ENCODE results near the gene CLDN19.
"Not testable (repeated sequence)": the region's sequence is repeated elsewhere in the genome, so short reads cannot be mapped to it uniquely, and the experiment has no call there.

CLDN19 gene

DNA sequence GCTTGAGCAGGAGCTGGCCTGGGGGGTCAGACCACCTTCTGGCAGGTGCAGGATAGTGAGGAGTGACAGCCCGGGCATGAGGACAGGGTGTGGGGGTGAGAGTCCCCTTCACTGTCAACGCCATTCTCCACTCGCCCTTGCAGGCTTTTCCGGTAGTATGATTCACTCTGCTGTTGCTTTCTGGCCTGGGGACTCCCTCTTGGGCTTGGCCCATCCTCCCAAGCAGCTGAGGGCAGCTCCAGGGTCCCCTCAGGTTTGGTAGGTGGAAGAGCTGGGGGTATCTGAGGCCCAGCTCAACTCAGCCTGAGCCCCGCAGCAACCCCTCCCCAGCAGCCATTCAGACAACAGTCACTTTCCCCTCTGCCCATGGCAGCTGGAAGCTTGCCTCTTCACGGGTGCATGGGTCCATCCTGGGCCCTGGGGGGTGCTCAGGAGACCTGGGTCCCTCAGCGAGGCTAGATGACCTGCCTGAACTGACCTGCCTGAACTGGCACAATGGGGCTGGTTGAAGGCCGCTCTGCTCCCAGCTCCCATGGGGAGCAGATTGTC lies 1.3 kb downstream of the CLDN19 start:
- DNase-seq (ENCODE audit: low read depth in 3 of 3): no peak

DNA sequence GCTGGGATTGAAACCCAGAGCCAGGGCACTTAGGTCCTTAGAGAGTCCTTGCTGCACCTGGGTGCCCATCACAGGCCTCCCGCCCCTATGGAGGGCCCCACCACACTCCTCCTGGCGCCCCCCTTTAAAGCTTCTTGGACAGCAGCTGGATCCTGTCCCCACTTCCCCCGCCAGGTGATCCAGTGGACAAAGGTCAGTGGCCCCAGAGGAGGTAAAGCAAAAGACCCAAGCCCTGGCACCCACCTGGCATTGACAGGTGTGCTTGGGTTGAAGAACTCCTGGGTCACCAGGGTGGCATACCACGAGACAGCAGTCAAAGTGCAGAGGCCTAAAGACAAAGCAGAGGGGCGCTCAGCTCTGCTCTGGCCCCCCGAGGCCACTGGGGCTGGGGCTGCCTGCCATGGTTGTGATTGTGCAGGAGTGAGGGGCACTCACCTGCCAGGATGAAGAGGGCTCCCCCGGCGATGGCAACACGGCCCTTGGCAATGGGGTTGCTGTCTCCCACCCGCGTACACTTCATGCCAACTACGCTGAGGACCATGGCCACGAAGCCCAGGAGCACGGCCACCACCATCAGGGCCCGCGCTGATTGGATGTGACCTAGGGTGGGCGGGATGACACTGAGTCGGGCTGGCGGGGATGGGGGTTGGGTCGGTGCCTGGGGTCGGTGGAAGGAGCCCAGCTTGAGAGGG lies 1.9 kb downstream of the CLDN19 start:
- no peak for DNase-seq (ENCODE audit: low read depth in 3 of 3)

DNA sequence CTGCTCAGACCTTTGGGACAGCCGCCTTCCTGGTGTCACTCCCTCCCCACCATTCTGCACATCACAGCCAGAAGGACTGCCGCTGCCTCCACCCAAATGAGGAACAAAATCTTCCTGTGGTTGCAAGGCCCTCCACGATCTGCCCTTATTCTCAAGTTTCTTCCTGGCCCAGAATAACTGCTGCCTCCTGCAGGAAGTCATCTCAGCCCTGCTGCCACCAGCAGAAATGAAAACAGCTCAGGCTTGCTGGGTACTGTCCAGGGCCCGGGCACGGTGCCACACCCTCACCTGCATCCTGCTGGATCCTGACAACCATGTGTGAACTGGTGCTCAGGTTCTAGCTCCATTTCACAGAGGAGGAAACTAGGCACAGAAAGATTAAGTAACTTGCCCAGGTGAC lies 2.8 kb downstream of the CLDN19 start:
- DNase-seq (ENCODE audit: low read depth in 3 of 3): no peak

DNA sequence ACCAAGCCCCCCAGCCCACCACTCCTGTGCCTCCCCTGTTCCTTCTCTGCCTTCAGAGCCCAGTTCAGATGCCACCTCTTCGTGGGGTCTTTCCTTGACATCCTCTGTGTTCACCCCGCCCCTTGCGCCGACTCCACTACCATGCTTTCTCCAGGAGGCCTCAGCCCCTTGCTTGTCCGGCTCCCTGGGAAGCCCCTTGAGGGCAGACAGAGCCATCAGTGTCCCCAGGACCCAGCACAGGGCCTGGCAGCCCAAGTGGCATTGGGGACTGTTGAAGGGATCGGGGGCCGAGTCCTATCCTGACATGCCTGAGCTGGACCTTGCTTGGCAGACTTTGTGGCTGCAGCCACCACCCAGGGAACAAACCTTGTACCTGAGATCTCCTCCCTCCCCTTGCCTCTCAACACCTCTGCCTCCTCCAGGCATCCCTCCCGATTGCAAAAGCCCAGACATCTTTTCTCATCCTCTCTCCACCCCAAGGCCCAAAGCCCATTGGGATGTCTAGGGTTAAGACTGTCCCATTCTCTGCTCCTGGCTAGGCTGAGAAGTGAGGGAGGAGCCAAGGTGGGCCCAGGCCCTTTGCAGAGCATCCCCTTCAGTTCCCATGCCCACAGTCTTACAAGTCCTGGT lies 3.4 kb downstream of the CLDN19 start:
- no peak for DNase-seq (ENCODE audit: low read depth in 3 of 3)

DNA sequence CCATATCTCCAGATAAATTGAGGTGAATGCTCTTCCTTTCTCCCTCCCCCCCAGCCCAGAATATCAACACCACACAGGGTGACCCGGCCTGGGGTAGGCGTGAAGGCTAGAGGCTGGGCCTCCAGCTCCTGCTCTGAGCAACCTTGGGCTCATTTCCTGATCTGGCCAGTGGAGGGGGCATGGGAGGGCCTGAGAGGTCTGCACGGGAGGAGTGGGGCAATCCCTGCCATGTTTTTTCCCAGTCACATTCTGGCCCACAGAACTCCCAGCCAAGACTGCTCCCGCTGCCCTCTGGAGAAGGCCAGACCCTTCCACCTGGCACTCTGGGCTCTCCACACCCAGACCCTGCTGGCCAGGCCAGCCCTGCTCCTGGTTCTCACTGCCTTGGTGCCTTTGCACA lies 3.9 kb downstream of the CLDN19 start:
- no peak for DNase-seq (ENCODE audit: low read depth in 3 of 3)

DNA sequence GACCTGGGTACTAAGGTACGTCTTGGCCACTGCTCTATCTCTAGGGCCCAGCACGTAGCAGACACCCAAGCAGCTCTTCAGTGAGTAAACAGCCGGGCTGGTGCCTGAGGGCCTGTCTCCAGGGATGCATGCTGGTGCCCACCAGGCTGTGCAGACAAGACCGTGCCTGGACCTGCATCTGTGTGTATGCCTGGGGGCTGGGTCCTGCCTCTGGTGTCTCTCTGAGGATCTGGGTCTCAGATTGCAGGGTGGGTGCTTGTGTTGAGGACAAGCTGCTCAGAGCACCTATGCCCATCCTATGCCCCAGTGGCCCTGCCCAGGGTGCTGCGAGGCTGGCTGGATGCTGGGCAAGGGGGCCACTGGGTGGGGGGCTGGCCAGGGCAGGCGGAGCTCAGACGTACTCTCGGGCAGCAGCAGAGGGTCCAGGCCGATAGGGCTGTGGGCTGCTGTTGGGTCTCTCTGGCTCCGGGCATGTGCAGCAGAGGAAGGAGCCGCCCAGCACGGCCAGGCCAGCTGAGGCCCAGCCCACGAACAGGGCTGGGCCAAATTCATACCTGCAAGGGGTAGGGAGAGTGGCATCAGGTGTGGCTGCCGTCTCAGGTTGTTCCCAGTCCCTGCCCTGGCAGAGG lies 4.4 kb downstream of the CLDN19 start:
- no peak for DNase-seq (ENCODE audit: low read depth in 3 of 3)

DNA sequence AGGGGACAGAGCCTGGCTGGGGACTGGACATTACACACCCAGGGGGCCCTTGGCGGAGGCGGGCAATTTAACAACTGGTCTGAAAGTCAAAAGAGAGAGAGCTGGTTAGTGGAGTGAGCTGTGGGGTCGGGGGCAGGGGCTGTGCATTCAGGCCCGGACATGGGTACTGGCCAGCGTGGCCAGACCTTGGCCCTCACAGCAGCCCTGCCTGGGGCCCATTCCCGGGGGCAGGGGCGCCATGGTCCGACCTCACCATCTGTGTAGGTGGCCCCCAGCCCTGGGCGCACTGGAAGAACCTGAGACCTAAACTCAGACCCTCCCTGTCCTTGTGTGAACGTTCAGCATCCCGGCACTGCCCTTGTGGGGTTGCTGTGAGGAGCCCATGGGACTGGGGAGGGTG lies 5.0 kb downstream of the CLDN19 start:
- DNase-seq (ENCODE audit: low read depth in 3 of 3): no peak

DNA sequence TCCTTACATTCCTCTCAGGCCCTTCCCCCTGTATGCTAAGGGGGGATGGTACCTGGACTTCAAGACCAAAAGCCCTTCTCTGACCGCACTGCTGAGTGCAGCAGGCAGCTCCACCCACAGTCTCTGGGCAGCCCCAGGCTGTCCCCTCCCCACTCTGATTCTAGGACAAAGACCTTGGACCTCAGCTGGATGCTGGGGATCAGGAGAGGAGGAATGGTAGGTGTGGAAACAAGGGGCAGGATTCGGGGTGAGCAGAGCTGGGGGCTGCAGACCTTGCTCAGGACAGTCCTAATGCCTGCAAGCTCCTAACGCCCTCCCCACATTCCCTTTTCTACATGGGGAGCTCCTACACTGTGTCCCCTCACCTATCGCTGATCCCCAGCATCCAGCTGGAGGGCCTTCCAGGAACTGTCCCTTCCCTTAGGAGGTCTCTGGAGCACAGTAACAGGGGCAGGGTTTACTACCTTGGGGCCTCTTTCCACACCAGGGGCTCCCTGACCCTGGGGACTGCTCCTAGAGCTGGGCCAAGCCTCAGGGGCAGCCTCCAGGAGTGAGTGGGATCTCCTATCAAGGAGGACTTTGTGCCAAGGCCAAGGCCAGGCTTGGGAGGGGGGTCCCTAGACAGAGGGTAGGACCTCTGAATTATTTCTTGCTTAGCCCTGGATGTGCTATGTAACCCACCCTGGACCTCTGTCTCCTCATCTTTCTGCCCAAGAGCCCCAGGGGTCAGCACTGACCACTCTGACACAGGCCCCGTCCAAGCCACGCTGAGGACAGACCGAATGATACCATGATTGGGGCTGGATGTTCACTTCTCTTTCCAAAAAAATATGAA lies 5.6 kb downstream of the CLDN19 start:
- no peak for DNase-seq (ENCODE audit: low read depth in 3 of 3)

DNA sequence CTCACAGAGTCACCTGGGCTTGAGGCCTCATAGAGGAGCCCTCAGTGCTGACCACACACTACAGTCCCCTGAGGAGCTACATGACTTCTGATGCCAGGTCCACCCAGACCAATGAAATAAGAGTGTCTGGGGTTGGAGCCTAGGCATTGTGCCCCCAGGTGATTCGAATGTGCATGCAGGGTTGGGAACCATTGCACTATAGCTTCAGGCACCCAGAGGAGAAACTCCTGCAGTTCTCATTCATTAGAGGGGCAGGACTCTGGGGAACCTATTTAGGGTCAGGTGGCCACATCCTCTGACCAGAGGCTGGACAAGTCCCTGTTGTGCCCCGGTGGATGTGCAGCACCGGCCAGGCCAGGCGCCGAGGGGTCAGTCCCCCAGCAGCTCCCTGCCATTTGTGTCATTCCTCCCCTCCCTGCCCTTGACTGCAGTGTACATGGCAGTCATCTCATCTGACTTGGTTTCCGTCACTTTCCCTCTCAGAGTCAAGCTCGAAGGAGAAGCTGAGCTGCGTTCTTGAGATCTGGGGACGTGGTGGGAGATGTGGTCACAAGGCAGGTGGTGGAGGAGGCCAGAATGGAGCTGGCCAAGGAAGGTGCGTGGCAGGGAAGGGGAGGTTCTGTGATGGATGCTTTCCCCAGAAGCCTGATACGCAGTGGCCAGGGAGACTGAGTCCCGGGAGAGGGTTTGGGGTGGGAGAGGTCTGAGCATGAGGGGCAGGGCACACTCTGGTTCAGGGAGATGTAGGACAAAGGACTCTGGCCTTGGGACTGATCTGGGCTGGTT lies 6.4 kb downstream of the CLDN19 start:
- no peak for DNase-seq (ENCODE audit: low read depth in 3 of 3)

DNA sequence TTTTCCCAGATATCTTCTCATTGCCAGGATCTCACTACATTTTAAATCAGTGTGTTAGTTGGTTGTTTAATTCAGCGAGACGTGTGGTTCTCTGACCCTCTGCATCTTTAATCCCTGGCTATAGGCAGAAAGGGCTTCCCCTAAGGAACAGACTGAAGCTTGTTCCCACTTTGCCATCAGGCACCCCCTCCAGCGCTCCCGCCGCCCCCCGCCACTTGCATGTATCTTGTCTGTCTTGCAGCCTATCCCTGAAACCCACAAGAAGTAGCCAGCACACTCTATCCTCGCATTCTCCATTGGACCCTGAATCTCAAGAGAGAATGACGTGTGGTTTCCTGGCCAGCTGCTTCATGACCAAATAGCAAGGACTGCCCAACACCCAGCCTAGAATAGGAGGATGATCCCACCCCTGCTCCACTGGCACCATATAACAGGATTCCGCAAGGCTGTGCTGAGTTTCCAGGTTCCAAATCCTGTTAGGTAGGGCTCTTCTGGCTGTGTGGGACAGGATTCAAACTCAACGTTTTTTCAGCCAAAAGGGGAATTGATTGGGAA lies 7.8 kb downstream of the CLDN19 start:
- DNase-seq (ENCODE audit: low read depth in 3 of 3): no peak

DNA sequence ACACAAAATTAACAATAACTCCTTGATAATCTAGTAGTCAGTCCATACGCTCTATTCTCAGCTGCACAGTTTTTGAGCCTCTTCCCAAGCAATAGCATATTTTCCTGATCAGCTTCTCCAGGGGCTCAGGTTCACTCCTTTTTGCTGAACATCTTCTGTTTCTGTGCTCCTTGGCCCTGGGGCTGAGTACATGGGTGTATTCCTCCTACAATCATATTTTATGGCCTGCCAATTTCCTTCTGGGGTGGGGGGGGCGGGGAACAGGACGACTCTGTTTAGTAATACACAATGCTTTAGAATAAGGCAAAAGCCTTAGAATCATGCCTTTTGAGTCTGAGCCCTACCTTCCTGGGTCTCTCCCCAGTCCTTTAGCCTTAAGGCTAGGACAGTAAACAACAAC lies 8.5 kb downstream of the CLDN19 start:
- DNase-seq (ENCODE audit: low read depth in 3 of 3): no peak

DNA sequence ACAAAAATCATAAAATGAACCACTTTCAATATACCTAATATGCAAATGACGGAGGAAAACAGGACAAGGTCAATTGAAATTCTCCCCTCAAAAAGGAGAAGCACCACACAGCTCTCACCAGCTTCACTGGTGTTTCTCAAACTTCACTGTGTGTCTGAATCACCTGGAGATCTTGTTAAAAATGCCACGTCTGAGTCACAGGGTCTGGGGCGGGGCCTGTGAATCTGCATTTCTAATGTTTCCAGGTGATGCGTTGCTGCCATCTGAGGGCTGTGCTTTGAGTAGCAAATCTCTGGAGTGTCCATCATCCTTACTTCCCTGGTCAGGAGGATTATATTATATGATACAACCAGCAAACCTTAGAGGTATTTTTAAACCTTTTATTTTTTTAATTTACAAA lies 9.0 kb downstream of the CLDN19 start:
- peak; percentile 11 to 58 (median 52) for DNase-seq (ENCODE audit: low read depth in 3 of 3)

DNA sequence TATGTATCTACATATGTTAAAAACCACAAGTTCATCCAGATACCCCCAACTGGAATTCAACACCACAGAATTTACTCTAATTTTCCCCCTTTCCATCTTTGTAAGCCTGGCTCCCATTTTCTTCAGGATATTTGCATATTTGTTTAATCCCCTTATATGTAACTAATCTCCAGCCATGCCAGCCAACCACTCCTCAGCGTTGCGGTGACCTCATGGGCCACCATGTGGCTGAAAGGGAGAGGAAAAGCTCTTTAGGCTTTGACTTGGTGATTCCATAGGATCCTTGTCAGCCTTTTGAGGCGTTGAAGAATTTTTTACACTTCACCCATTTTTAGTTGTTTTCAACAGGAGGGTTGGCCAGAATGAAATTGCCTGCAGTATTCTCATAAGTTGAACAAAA lies 10.0 kb downstream of the CLDN19 start:
- DNase-seq (ENCODE audit: low read depth in 3 of 3): no peak

DNA sequence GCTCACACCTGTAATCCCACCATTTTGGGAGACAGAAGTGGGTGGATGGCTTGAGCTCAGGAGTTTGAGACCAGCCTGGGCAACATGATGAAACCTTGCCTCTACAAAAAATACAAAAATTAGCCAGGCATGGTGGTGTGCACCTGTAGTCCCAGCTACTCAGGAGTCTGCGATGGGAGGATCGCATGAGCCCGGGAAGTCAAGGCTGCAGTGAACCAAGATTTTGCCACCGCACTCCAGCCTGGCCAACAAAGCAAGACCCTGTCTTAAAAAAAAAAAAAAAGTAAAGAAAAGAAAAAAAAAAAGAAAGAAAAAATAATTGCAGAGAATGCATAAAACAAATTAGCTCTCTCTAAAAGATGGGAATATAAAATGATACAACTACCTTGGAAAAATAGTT lies 14.2 kb downstream of the CLDN19 start:
- not testable (repeated sequence) for DNase-seq (ENCODE audit: low read depth in 3 of 3)

DNA sequence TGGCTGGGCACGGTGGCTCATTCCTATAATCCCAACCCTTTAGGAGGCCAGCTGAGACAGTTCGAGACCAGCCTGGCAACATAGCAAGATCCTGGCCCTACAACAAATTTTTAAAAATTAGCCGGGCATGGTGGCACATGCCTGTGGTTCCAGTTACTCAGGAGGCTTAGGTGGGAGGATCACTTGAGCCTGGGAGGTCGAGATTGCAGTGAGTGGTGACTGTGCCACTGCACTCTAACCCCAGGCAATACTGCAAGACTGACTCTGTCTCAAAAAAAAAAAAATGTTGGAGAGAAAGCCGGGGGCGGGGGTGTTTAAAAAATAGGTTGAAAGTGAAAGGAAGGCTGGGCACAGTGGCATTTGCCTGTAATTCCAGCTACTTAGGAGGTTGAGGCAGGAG lies 16.5 kb downstream of the CLDN19 start:
- no peak for DNase-seq (ENCODE audit: low read depth in 3 of 3)

DNA sequence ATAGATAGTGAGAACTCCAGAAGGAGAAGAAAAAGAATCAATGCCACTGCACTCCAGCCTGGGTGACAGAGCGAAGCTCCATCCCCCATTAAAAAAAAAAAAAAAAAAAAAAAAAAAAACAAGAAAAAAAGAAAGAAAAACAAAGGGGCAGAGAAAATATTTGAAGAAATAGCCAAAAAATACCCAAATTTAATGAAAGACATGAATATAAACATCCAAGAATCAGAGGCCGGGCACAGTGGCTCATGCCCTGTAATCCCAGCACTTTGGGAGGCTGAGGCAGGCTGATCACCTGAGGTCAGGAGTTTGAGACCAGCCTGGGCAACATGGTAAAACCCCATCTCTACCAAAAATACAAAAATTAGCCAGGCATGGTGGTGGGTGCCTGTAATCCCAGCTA lies 17.6 kb downstream of the CLDN19 start:
- not testable (repeated sequence) for DNase-seq (ENCODE audit: low read depth in 3 of 3)

DNA sequence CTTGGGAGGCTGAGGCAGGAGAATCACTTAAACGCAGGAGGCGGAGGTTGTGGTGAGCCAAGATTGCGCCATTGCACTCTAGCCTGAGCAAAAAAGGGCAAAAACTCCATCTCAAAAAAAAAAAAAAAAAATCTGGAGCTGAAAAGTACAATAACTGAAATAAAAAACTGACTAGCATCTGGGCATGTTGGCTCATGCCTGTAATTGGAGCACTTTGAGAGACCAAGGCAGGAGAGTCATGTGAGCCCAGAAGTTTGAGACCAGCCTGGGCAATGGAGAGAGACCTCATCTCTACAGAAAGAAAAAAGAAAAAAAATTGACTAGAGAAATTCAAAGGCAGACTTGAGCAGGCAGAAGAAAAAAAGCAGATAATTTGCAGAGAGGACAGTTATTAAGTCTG lies 18.1 kb downstream of the CLDN19 start:
- no peak for DNase-seq (ENCODE audit: low read depth in 3 of 3)

DNA sequence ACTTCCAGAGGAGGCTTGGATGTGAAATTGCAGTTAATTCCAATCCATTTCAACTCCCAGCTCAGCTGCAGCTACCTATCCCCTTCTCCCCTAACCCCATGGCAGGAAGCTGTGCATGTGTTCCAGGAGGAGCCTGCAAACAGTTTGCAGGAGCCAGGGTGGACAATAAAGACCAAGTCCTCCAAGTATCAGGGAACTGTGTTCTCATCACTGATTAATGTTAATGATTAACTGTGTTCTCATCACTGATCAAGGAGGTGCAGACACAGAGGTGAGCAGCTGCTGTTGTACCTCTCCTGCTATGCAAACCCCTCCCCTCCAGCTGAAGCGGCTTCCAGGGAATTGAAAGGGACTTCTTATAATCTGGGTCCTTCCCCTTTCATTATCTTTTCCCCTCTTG lies 19.2 kb downstream of the CLDN19 start:
- no peak for DNase-seq (ENCODE audit: low read depth in 3 of 3)

DNA sequence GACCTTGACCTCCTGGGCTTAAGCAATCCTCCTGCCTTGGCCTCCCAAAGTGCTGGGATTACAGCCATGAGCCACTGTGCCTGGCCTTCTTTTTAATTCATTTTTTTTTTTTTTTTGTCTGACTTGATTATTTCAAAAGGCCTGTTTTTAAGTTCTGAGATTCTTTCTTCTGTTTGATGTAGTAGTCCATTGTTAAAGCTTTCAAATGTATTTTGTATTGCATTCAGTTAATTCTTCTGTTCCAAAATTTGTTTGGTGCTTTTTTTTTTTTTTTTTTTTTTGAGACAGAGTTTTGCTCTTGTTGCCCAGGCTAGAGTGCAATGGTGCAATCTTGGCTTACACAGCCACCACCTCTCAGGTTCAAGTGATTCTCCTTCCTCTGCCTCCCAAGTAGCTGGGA lies 25.6 kb downstream of the CLDN19 start:
- DNase-seq (ENCODE audit: low read depth in 3 of 3): not testable (repeated sequence)

DNA sequence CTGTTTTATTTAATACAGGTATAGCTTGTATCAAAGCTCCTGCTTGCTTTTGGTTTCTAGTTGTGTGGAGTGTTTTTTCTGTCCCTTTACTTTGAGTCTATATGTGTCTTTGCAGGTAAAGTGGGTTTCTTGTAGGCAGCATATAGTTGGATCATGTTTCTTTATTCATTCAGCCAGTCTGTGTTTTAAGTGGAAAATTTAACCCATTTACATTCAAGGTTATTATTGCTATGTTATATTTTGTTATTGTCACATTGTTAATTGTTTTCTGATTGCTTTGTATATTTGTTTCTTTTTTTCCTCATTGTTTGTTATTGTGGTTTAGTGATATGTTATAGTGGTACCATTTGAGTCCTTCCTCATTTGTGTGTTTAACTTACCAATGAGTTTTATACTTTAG lies 26.7 kb downstream of the CLDN19 start:
- DNase-seq (ENCODE audit: low read depth in 3 of 3): no peak

DNA sequence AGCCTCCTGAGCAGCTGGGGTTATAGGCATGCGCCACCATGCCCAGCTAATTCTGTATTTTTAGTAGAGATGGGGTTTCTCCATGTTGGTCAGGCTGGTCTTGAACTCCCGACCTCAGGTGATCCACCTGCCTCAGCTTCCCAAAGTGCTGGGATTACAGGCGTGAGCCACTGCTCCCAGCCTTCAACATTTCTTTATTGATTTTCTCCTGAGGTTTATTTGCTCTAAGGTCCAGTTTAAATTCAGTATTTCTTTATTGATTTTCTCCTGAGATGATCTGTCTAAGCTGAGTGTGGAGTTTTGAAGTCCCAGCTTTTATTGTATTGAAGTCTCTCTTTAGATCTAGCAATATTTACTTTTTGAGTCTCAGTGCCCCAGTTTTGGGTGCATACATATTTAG lies 27.2 kb downstream of the CLDN19 start:
- DNase-seq (ENCODE audit: low read depth in 3 of 3): not testable (repeated sequence)

Data from stimulated activated CD4-positive, alpha-beta T cell treated with anti-CD3 and anti-CD28 coated beads, TNF-alpha, amount 100 ng/mL, for 48 hours (primary cell).